ENCODE results near the gene GRID1.

GRID1 gene

GRCh38 chr10:86223256-86223655 is 143.3 kb downstream of the GRID1 start:
- DNase-seq, result no peak

GRCh38 chr10:86222687-86223086 is 143.9 kb downstream of the GRID1 start:
- DNase-seq, result no peak

- no peak for DNase-seq
Measured at GRCh38 chr10:86222336-86222650, 144.3 kb downstream of the GRID1 start.

- no peak for DNase-seq
Measured at GRCh38 chr10:86221442-86222335, 144.9 kb downstream of the GRID1 start.

- DNase-seq, result no peak
Measured at GRCh38 chr10:86220626-86221025, 146.0 kb downstream of the GRID1 start.

- no peak for DNase-seq
Measured at GRCh38 chr10:86219271-86219670, 147.3 kb downstream of the GRID1 start.

- DNase-seq, result no peak
Measured at GRCh38 chr10:86218842-86219241, 147.8 kb downstream of the GRID1 start.

GRCh38 chr10:86218160-86218559 is 148.4 kb downstream of the GRID1 start:
- no peak for DNase-seq

GRCh38 chr10:86217371-86218080 is 149.1 kb downstream of the GRID1 start:
- DNase-seq, result no peak

GRCh38 chr10:86216886-86217285 is 149.7 kb downstream of the GRID1 start:
- no peak for DNase-seq

- DNase-seq, result no peak
Measured at GRCh38 chr10:86215712-86216111, 150.9 kb downstream of the GRID1 start.

- DNase-seq, result no peak
Measured at GRCh38 chr10:86215046-86215445, 151.5 kb downstream of the GRID1 start.

- no peak for DNase-seq
Measured at GRCh38 chr10:86213148-86213547, 153.4 kb downstream of the GRID1 start.

GRCh38 chr10:86212391-86212700 is 154.2 kb downstream of the GRID1 start:
- DNase-seq, result no peak

- DNase-seq, result no peak
Measured at GRCh38 chr10:86211691-86212390, 154.8 kb downstream of the GRID1 start.

- DNase-seq, result no peak
Measured at GRCh38 chr10:86210416-86210815, 156.2 kb downstream of the GRID1 start.

GRCh38 chr10:86209726-86210125 is 156.9 kb downstream of the GRID1 start:
- no peak for DNase-seq

- no peak for DNase-seq
Measured at GRCh38 chr10:86207226-86207625, 159.4 kb downstream of the GRID1 start.

GRCh38 chr10:86206240-86206579 is 160.4 kb downstream of the GRID1 start:
- DNase-seq, result no peak

- DNase-seq, result no peak
Measured at GRCh38 chr10:86205306-86206239, 161.0 kb downstream of the GRID1 start.

- DNase-seq, result no peak
Measured at GRCh38 chr10:86204421-86205305, 161.9 kb downstream of the GRID1 start.
